Ovary (tissue), 9 donors: ENCODE data around the gene TCHP. TPM values are rescaled to one million over a fixed set of nuclear protein-coding genes. Genes with fewer than 3 reads are reported as not detected.
"Not testable (repeated sequence)": the region's sequence is repeated elsewhere in the genome, so short reads cannot be mapped to it uniquely, and the experiment has no call there.

ENCODE experiments used
- DNase-seq, 5 donors: peaks; one replicate each; pipeline ENCODE4 v3.0.0-alpha.2; 2019 to 2020
- H3K27ac ChIP-seq, 2 donors: fragments of 200-600 bp; one replicate each; pipeline versions ENCODE4 v1.5.1 to v1.8.0; 2019 to 2022
- H3K27me3 ChIP-seq: fragments of 200-600 bp; one replicate; pipeline ENCODE4 v1.8.0; 2022
- H3K36me3 ChIP-seq: fragments of 200-600 bp; sonication (generic); one replicate; pipeline ENCODE4 v1.5.1; 2019
- H3K4me1 ChIP-seq: one replicate; pipeline ENCODE4 v1.8.1; 2013; ENCODE audit warnings: mild to moderate bottlenecking, moderate library complexity; ENCODE audit not compliant: insufficient read depth
- H3K4me3 ChIP-seq: fragments of 200-600 bp; sonication (generic); one replicate; pipeline ENCODE4 v1.5.1; 2017
- H3K9me3 ChIP-seq, 2 donors: fragments of 200-600 bp in 1 of 2; sonication (generic) in 1 of 2; one replicate each; pipeline versions ENCODE4 v1.5.1 to v1.8.1; 2013 to 2019; ENCODE audit warnings: mild to moderate bottlenecking in 1 of 2, moderate library complexity in 1 of 2
- EP300 ChIP-seq: sonication (generic); formaldehyde crosslinking; IDR thresholded peaks from one replicate; pipeline ENCODE4 v1.6.1; 2017; ENCODE audit warnings: antibody characterized with exemption
- POLR2A ChIP-seq: fragments of 450-650 bp; IDR thresholded peaks from one replicate; pipeline ENCODE4 v1.6.1; 2017; ENCODE audit warnings: antibody characterized with exemption, mild to moderate bottlenecking, moderate library complexity
- WGBS, 3 donors: extraction: QIAGEN DNeasy Blood & Tissue Kit in 1 of 3; methylation state at CpG; one replicate each; pipeline versions ENCODE4 v1.1.5 to v1.1.7; 2013 to 2017; 5-methylcytosine and 5-hydroxymethylcytosine counted together
- intact Hi-C, 4 donors: fragments of 100-400 bp; cut with DNase I; formaldehyde crosslinking; loops; one replicate each; pipeline versions ENCODE4 v1.11.0 to v1.15.1; 2022 to 2023
- polyA plus RNA-seq, 2 donors: library from polyadenylated mRNA; stranded (reverse); fragments of 200-250 nt in 1 of 2; fragments of 350-450 nt in 1 of 2; fragmentation: Illumina TruSeq in 1 of 2; extraction: RNeasy Lipid Tissue Mini Kit (QIAGEN cat#74804) in 1 of 2; gene quantifications; one replicate each; pipeline ENCODE4 v1.2.3, GENCODE V29; 2013 to 2014
- total RNA-seq, 7 donors: library from RNA; depleted of rRNA in 2 of 7; stranded (reverse); fragments of >200 nt in 2 of 7; fragmentation: NEBNext Ultra II Directional in 3 of 7; extraction: Animal tissue kit (Norgen Biotek cat#: 25700) in 3 of 7; gene quantifications; one replicate each; pipeline versions ENCODE4 v1.1.0 to v1.2.4, GENCODE V29; 2016 to 2023
- TF ChIP-seq, protein P1 (sequence below), 3 donors: fragments of 450-650 bp in 2 of 3; fragments of 200-600 bp in 1 of 3; IDR thresholded peaks; one replicate each; pipeline versions ENCODE4 v1.5.1 to v1.8.0; 2016 to 2022; ENCODE audit warnings: antibody characterized with exemption in 3 of 3, mild to moderate bottlenecking in 1 of 3
- donor health status: DM: no; HTN: no; CAD: no; lungs with moderate emphysema.
- donor health status: DM: no; HTN: no; CAD: no.
- donor health status: Bipolar disorder and iron deficiency.
- donor health status: DM: yes; HTN: yes; CAD: no.
- donor health status: DM: no; HTN: no; CAD: no.
- donor health status: DM: yes; HTN: yes; CAD: no.

Gene TCHP
- total and polyA plus RNA-seq, 9 donors: 11.2 to 21.6 (median 18.8) TPM

DNA sequence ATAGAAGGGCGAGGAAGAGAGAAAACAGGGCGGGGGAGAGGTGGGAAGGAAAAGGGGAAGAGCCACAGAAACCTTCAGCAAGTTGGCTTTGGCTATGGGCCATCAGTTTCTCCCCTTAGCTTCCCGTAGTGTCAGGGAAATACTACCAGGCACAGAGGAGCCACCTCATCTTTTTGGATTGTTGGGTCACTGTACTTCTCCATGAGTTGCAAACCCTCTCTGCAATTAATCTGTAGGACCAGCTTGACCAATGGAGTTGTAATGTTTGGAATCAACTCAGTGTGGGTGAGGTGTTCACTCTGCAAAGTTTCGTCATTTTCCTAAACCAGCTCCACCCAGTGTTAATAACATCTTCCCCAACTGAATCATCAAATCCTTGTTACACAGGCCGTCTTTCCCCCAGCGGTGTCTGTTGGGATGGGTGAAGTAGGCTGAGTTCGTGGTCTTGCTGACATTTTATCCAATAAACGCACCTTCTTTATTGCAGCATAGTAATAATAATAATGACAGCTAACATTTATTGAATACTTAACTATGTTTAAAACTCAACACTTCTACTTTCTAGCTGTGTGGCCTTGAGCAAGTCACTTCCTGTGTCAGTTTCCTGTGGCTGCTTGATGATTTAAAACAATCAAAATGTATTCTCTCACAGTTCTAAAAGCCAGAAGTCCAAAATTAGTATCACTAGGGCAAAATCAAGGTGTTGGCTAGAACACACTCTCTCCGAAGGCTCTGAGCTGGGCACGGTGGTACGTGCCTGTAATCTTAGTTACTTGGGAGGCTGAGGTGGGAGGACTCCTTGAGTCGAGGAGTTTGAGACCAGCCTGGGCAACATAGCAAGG, 11.7 kb upstream of the TCHP start:
- Histone ChIP-seq H3K27me3 (no peaks in the 10 kb centered on the region), H3K27ac (no peak overlapping the region), H3K4me1 (no peaks in the 10 kb centered on the region), H3K36me3 (no peaks in the 10 kb centered on the region), H3K4me3 (no peak overlapping the region), H3K9me3 (no peaks in the 10 kb centered on the region)
- no peak for TF ChIP-seq POLR2A
- no peak for TF ChIP-seq EP300
- TF ChIP-seq, protein P1, sequence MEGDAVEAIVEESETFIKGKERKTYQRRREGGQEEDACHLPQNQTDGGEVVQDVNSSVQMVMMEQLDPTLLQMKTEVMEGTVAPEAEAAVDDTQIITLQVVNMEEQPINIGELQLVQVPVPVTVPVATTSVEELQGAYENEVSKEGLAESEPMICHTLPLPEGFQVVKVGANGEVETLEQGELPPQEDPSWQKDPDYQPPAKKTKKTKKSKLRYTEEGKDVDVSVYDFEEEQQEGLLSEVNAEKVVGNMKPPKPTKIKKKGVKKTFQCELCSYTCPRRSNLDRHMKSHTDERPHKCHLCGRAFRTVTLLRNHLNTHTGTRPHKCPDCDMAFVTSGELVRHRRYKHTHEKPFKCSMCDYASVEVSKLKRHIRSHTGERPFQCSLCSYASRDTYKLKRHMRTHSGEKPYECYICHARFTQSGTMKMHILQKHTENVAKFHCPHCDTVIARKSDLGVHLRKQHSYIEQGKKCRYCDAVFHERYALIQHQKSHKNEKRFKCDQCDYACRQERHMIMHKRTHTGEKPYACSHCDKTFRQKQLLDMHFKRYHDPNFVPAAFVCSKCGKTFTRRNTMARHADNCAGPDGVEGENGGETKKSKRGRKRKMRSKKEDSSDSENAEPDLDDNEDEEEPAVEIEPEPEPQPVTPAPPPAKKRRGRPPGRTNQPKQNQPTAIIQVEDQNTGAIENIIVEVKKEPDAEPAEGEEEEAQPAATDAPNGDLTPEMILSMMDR (IDR thresholded peaks at IDR 0.05): no peak
- no peak for DNase-seq
- WGBS, 3 donors: 62 to 67% (median 67%) methylated on average over 12 of the region's 12 CpGs
- intact Hi-C loops: no loop called here

DNA sequence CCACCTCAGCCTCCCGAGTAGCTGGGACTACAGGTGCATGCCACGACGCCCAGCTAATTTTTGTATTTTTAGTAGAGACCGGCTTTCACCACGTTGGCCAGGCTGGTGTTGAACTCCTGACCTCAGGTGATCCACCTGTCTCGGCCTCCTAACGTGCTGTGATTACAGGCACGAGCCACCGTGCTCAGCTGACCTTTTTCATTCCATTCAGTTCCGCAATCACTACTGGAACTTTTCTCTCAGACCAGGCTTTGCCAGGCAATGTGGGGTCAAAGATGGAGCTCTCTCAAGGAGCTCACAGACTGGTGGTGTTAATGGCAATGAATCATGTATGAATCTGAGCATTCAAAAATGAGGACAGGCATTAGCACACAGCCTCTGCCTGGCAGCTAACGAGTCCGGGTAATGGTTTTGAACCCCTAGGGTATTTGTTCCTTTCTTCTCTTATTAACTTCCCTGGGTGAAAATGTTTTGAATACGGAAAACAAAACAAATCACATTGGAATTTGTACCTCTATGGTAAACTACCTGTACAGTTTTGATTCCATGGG, 9.4 kb upstream of the TCHP start:
- Histone ChIP-seq H3K4me3 (no peak overlapping the region), H3K9me3 (no peaks in the 10 kb centered on the region), H3K4me1 (no peaks in the 10 kb centered on the region), H3K36me3 (no peaks in the 10 kb centered on the region), H3K27me3 (no peaks in the 10 kb centered on the region), H3K27ac (no peak overlapping the region)
- WGBS, 3 donors: 60 to 69% (median 62%) methylated on average over 13 of the region's 13 CpGs
- no peak for DNase-seq
- TF ChIP-seq, protein P1 (IDR thresholded peaks at IDR 0.05): no peak
- TF ChIP-seq POLR2A: no peak
- no peak for TF ChIP-seq EP300
- intact Hi-C loops: no loop called here

DNA sequence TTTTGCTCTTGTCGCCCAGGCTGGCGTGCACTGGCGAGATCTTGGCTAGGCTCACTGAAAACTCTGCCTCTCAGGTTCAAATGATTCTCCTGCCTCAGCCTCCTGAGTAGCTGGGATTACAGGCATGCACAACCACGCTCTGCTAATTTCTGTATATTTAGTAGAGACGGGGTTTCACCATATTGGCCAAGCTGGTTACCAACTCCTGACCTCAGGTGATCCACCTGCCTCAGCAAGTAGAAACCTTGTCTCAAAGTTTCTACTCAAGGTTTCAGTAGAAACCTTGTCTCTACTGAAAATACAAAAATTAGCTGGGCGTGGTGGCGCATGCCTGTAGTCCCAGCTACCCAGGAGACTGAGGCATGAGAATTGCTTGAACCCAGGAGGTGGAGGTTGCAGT, 8.3 kb upstream of the TCHP start:
- H3K4me3 ChIP-seq, H3K36me3 ChIP-seq, intact Hi-C loops, H3K4me1 ChIP-seq, H3K27ac ChIP-seq, H3K27me3 ChIP-seq, H3K9me3 ChIP-seq, DNase-seq: not testable (repeated sequence)
- WGBS, 3 donors: 86 to 90% (median 89%) methylated on average over 7 of the region's 7 CpGs

DNA sequence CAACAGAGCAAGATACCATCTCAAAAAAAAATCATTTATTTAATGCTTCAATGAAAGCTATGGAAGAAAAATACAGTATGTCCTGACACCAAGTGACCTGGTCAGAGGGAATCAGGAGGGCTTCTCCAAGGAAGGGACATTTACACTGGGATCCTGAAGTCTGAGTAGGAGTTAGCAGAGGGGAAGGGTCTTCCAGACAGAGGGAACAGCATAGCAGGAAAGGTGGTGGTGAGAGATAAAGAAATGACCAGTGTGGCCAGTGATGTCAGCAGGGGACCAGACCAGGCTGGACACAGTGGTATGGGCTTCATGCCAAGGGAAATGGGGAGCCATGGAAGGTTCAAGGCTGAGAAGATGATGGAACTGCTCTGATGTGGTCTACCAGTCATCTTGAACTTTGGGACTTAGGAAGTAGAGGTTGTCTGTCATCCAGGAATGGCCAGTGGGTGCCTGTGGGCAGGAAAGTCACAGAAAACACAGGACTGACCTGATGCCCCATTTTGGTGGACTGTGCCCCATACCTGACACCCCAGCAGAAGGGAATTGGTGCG, 7.8 kb upstream of the TCHP start:
- 90 to 94% (median 91%) methylated on average over 1 of the region's 1 CpG for WGBS, 3 donors

More for the DNA sequence above, 7.8 kb upstream of the TCHP start:
- no peaks in the 10 kb centered on the region for H3K4me1 ChIP-seq
- H3K27me3 ChIP-seq: no peaks in the 10 kb centered on the region
- H3K9me3 ChIP-seq: no peaks in the 10 kb centered on the region
- TF ChIP-seq POLR2A (no peak), EP300 (no peak)
- TF ChIP-seq, protein P1 (IDR thresholded peaks at IDR 0.05): no peak
- H3K36me3 ChIP-seq: no peaks in the 10 kb centered on the region
- intact Hi-C loops: no loop called here
- DNase-seq: no peak
- H3K27ac ChIP-seq: no peak overlapping the region
- no peak overlapping the region for H3K4me3 ChIP-seq
